HG03457 (cell line): Measurements from ENCODE around the gene SPEN.
"Not testable (repeated sequence)": the region's sequence is repeated elsewhere in the genome, so short reads cannot be mapped to it uniquely, and the experiment has no call there.

Experiments
- ATAC-seq: cut with Tn5 transposase; IDR thresholded peaks from one replicate; pipeline ENCODE4 v1.9.1; 2021; ENCODE audit warnings: moderate number of reproducible peaks; ENCODE audit not compliant: unreplicated experiment

Gene SPEN

GRCh38 chr1:15833069-15833679 lies 14.3 kb upstream of the SPEN start:
- no peak for ATAC-seq

- ATAC-seq: no peak
These were observed 13.6 kb upstream of the SPEN start for GRCh38 chr1:15833842-15834405.

GRCh38 chr1:15834406-15835204 lies 12.9 kb upstream of the SPEN start:
- ATAC-seq: peak; percentile 32

GRCh38 chr1:15835205-15835740 lies 12.2 kb upstream of the SPEN start:
- peak; percentile 4 for ATAC-seq

GRCh38 chr1:15835741-15836510 lies 11.6 kb upstream of the SPEN start:
- ATAC-seq: peak; percentile 37

- ATAC-seq: not testable (repeated sequence)
These were observed 11.1 kb upstream of the SPEN start for GRCh38 chr1:15836511-15836771.

- no peak for ATAC-seq
These were observed 10.5 kb upstream of the SPEN start for GRCh38 chr1:15836772-15837669.

- no peak for ATAC-seq
These were observed 9.6 kb upstream of the SPEN start for GRCh38 chr1:15837931-15838330.

- no peak for ATAC-seq
These were observed 8.8 kb upstream of the SPEN start for GRCh38 chr1:15838721-15839120.

GRCh38 chr1:15843826-15844572 lies 3.5 kb upstream of the SPEN start:
- ATAC-seq: no peak

GRCh38 chr1:15846056-15846455 lies 1.5 kb upstream of the SPEN start:
- not testable (repeated sequence) for ATAC-seq

- ATAC-seq: no peak
These were observed 311 bp downstream of the SPEN start for GRCh38 chr1:15847893-15848142.

- ATAC-seq: peak; percentile 11
These were observed 829 bp downstream of the SPEN start for GRCh38 chr1:15848143-15848928.

GRCh38 chr1:15848929-15849774 lies 1.6 kb downstream of the SPEN start:
- ATAC-seq: no peak

- no peak for ATAC-seq
These were observed 2.3 kb downstream of the SPEN start for GRCh38 chr1:15849775-15850324.

GRCh38 chr1:15850471-15851001 lies 3.0 kb downstream of the SPEN start:
- ATAC-seq: no peak

- no peak for ATAC-seq
These were observed 3.9 kb downstream of the SPEN start for GRCh38 chr1:15851210-15852035.
